Ovary (tissue), 3 donors: Measurements from ENCODE around the gene NSMCE3.

Source experiments
- CTCF ChIP-seq, 3 donors: fragments of 450-650 bp in 2 of 3; fragments of 200-600 bp in 1 of 3; IDR thresholded peaks; one replicate each; pipeline versions ENCODE4 v1.5.1 to v1.8.0; 2016 to 2022; ENCODE audit warnings: antibody characterized with exemption in 3 of 3, mild to moderate bottlenecking in 1 of 3
- POLR2A ChIP-seq: fragments of 450-650 bp; IDR thresholded peaks from one replicate; pipeline ENCODE4 v1.6.1; 2017; ENCODE audit warnings: antibody characterized with exemption, mild to moderate bottlenecking, moderate library complexity
- donor health status: DM: no; HTN: no; CAD: no.

GRCh38 chr15:29305556-29305955 lies 35.9 kb upstream of the NSMCE3 start:
- TF ChIP-seq CTCF (IDR thresholded peaks at IDR 0.05) (no peak), POLR2A (no peak)
